Left colon (tissue), 2 donors: ENCODE results near the gene PYDC1. TPM values are rescaled to one million over a fixed set of nuclear protein-coding genes. Genes with fewer than 3 reads are reported as not detected.
A peak's percentile ranks its signal among the peaks of the same experiment; 100 is the strongest.
"Not testable (repeated sequence)": the region's sequence is repeated elsewhere in the genome, so short reads cannot be mapped to it uniquely, and the experiment has no call there.

Experiments
- ATAC-seq: fragments of 200-7000 bp; cut with Tn5 transposase; one replicate; pipeline ENCODE4 v1.9.1; 2020; ENCODE audit warnings: mild to moderate bottlenecking, moderate library complexity
- DNase-seq, 2 donors: peaks; one replicate each; pipeline ENCODE4 v3.0.0-alpha.2; 2020
- intact Hi-C, 2 donors: fragments of 100-400 bp; cut with DNase I in 1 of 2; cut with micrococcal nuclease in 1 of 2; formaldehyde crosslinking; loops; one replicate each; pipeline versions ENCODE4 v1.11.2 to v1.14.0; 2022; cut with DNase I, micrococcal nuclease
- total RNA-seq, 2 donors: library from RNA; stranded (reverse); fragmentation: NEBNext Ultra II Directional; extraction: Animal tissue kit (Norgen Biotek cat#: 25700); gene quantifications; one replicate each; pipeline ENCODE4 v1.2.1, GENCODE V29; 2021
- donor health status: DM: no; HTN: no; CAD: no.
- donor health status: DM: yes; HTN: yes; CAD: no.

The PYDC1 gene
- total RNA-seq, 2 donors from 2014 or later: not detected

DNA sequence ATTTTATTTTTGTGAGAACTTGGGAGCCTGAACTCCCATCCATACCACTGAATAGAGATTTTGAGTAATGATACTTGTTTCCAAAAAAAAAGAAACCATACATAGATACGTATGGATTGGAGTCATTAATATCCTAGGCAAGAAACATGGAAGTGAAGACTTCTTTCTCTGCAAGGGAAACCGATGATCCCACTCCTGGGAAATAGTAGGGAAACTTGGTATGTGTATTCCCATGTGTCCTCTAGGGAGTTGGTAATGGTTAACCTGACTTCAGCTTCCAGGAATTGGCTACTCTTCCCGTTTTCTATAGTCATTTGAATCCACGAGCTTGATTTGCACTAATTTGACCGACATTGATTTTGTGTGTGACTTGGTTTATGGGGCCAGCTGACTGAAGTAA lies 31.6 kb downstream of the PYDC1 start:
- no peak for DNase-seq
- no peak for ATAC-seq
- intact Hi-C loops: no loop called here

DNA sequence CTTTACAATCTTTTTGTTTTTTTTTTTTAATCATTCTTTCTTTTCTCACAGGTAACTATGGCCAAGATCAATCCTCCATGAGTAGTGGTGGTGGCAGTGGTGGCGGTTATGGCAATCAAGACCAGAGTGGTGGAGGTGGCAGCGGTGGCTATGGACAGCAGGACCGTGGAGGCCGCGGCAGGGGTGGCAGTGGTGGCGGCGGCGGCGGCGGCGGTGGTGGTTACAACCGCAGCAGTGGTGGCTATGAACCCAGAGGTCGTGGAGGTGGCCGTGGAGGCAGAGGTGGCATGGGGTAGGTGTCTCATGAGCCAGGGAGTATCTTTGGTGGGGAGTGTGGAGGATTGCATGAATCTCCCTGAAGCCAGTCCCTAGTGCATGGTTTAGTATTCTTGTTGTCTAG lies 32.0 kb downstream of the PYDC1 start:
- DNase-seq (no peak), ATAC-seq (no peak)
- intact Hi-C loops: no loop called here

DNA sequence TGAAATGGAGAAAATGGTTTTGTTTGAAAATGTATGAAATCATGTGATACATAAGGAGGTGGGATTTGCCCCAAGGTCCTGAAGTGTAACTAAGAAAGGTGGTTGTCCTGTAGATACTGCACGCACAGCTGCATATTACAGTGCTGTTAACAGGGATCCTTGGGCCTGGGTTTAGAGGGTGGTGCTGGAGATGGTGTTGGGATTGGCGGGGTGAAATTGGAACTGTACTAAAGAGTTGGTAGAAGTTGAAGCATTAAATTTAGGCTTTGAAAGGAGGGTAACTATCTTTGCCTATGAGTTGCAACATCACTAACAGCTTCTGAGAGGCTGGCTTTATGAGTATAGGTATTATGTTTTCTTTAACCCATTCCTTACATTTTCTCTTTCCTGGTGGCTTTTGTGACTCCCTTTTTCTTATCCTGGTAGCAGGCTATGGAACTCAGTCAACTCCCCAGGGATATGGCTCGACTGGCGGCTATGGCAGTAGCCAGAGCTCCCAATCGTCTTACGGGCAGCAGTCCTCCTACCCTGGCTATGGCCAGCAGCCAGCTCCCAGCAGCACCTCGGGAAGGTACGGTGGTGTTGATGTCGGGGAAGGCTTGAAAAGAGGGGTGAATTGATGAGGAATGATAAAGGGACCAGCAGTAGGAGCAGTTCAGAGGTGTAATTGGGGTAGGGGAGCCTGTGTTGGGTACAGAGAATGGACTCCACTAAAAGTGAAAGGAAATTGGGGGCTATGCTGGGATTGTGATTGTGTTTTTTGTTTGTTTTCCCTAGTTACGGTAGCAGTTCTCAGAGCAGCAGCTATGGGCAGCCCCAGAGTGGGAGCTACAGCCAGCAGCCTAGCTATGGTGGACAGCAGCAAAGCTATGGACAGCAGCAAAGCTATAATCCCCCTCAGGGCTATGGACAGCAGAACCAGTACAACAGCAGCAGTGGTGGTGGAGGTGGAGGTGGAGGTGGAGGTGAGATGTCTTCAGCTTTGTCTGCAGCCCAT lies 33.2 kb downstream of the PYDC1 start:
- DNase-seq: no peak
- intact Hi-C loops: no loop called here

DNA sequence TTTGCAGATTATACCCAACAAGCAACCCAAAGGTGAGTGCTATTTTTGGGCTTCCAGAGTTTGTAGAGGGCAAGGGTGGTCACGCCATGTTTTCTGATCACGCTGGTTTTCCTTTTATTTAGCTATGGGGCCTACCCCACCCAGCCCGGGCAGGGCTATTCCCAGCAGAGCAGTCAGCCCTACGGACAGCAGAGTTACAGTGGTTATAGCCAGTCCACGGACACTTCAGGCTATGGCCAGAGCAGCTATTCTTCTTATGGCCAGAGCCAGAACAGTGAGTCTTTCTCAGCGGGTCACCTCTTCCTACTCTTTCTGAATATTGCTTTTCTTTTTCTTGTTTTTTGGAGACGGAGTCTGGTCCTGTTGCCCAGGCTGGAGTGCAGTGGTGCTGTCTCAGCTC lies 34.5 kb downstream of the PYDC1 start:
- DNase-seq (no peak), ATAC-seq (no peak)
- intact Hi-C loops: no loop called here

More for the DNA sequence above, 33.2 kb downstream of the PYDC1 start:
- no peak for ATAC-seq

DNA sequence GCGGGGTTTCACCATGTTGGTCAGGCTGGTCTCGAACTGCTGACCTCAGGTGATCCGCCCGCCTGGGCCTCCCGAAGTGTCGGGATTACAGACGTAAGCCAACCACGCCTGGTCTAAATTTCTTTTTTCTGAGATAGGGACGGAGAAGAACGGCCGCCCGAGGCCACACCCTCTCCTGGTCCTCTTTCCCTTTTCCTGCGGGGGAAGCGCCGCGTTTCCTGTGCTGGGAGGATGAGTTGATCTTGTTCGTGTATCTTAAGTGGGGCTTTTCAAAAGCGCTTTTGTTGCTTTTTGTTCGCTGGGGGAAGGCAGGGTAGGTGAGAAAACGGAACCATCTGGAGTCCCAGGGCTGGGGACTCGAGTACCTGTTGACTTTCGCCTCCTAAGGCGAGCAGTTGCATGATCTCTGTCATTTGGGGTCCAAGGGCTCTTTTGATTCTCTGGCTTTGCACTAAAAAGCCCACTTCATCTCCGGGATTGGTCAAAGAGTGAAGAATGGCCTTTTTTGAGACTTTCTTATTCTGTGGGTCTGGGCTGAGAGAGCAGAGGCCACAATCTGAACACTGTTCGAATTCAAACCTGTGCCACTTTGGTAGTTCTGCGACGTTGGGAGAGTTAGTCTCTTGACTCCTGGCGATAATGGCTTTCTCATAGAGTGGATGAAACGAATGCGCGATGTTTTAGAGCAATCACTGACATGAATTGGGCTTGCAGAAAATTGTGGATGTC lies 35.7 kb downstream of the PYDC1 start:
- peak; percentile 13 for ATAC-seq
- intact Hi-C loops: no loop called here
- DNase-seq: peak in 1 of 2 donors; percentile 57

DNA sequence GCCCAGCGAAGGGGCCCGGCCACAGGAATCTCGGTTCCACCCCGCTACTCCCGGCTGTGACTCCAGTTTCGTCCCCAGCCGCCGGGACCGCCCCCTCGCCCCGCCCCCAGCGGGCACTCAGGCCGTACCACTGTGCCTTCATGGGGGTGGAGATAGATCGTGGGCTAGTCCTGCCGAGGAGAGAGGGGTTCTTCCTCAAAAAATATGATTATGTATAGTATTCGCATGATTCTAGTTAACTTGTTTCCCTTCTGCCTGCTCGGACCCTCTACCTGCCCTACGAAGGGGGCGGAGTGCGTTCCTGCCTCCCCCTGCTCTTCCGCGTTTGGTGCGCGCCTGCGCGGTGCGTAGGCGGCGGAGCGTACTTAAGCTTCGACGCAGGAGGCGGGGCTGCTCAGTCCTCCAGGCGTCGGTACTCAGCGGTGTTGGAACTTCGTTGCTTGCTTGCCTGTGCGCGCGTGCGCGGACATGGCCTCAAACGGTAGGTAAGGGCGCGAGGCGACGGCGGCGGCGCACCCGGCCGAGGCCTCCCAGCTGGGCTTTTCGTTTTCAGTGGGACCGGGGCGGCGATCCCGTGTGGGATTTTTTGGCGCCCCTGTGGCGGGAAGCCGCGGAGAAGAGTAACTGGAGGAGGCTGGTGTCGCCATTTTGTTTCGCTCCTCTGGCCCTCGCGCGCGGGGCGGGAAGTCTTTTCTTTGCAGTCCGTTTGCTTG lies 37.0 kb downstream of the PYDC1 start, which contains the start of gene FUS:
FUS (plus strand) TSS at position 393 of the 713 bp plus-strand sequence; CDS start at position 469, 76 bp downstream.
- DNase-seq: peak; percentile 88 to 95
- intact Hi-C loops: no loop called here
- peak; percentile 85 for ATAC-seq

DNA sequence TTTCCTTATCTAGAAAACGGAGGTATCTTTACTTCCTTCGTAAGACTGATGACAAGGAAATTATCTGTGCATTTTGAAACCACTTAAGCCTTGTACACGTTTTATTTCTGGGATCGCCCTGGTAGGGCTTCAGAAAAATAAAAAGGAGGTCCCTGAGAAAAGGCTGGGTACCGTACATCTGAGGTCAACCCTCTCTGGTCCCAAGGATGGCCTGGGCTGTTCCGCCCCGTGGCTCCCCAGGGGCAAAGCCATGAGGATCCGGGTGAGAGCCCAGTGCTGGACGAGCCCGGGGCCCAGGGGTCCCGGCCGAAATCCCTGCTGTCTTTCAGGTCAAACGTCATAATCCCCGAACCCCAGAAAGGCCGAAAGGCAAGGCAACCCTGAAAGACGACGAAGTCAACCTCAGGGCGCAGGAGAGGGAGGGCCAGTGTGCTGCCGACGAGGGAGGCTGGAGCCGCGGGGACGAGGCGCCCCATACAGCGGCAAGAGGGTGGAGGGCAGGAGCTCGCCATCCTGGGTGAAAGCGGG lies 37.7 kb downstream of the PYDC1 start:
- intact Hi-C loops: no loop called here
- peak; percentile 9 for ATAC-seq
- no peak for DNase-seq

DNA sequence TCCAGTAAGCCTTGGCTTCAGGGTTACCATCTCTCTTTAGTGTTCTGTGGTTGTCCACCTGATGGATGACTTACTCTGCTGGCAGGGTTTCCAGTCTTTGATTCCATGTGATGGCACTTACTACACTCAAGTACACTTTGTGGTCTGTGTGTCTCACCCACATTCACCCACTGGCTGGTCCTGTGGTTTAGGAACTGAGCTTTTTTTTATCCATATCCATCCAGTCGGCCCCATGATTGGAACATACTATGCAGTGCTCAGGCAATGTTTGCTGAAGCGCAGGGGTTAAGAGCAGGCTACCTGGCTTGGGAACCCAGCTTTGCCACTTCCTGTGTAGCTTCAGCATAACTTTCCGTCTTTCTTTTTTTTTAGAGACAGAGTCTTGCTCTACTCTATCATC lies 39.8 kb downstream of the PYDC1 start:
- DNase-seq (no peak), ATAC-seq (no peak)
- intact Hi-C loops: no loop called here

DNA sequence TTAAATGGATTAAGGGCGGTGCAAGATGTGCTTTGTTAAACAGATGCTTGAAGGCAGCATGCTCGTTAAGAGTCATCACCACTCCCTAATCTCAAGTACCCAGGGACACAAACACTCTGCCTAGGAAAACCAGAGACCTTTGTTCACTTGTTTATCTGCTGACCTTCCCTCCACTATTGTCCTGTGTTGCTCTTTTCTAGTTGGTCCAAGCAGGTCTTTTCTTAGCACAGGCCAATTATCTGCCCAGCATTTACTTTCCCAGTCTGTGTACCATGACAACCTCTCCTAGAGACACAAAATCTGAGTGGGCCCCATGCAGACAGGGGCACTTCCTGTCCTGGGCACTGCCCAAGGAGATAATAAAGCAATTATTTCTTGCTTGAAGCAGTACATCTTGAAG lies 46.9 kb downstream of the PYDC1 start:
- DNase-seq, intact Hi-C loops: not testable (repeated sequence)
- peak; percentile 29 for ATAC-seq

DNA sequence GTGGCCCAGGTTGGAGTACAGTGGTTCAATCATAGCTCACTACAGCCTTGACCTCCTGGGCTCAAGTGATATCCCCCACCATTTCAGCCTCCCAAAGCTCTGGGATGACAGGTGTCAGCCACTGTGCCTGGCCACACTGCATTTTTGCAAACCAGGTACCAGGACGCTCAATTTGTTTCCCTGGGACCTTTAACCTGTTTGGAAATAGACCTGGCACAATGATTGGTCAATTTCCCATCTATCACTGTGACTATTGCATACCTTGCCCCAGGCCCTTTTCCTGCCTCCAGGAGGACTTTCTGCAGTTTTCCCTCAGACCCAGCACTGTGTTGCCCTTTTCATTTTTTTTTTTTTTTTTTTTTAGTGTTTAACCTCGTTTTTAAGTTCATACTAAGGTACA lies 48.1 kb downstream of the PYDC1 start:
- DNase-seq (no peak), ATAC-seq (no peak)
- intact Hi-C loops: no loop called here

DNA sequence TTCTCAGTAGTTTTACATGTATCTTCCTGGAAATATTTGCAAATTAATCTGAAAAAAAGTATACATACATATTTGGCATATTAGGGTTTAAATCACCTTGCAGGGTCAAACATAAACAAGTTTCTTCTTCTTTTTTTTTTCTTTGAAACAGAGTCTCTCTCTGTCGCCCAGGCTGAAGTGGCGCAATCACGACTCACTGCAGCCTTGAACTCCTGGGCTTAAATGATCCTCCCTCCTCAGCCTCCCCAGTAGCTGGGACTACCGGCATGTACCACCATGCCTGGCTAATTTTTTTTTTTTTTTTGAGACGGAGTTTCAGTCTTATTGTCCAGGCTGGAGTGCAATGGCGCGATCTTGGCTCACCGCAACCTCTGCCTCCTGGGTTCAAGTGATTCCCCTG lies 49.6 kb downstream of the PYDC1 start:
- ATAC-seq (no peak), DNase-seq (no peak)
- intact Hi-C loops: no loop called here

Other genes with a start within 250 kb of the PYDC1 start
- 10 to 100 TPM; 16.9 to 27.2 TPM for gene HSD3B7, start 231.9 kb downstream of the PYDC1 start, total RNA-seq
- under 1 TPM; 0.75 to 0.79 TPM for gene STX1B, start 206.5 kb downstream of the PYDC1 start, total RNA-seq
- 10 to 100 TPM; 66.9 to 83.3 TPM for gene STX4, start 183.6 kb downstream of the PYDC1 start, total RNA-seq
- gene ZNF668, start 142.9 kb downstream of the PYDC1 start, total RNA-seq: 10 to 100 TPM in 1 of 2 donors, 1 to 10 TPM in 1; 6.9 to 10.9 TPM
- 10 to 100 TPM; 15.3 to 17.3 TPM for gene ZNF646, start 142.7 kb downstream of the PYDC1 start, total RNA-seq
- gene PRSS53, start 128.2 kb downstream of the PYDC1 start, total RNA-seq: 1 to 10 TPM in 1 of 2 donors, under 1 TPM in 1; 0.61 to 1.1 TPM
- gene VKORC1, start 122.3 kb downstream of the PYDC1 start, total RNA-seq: 10 to 100 TPM; 28.7 to 40.5 TPM
- 10 to 100 TPM; 34.6 to 36.3 TPM for gene BCKDK, start 108.7 kb downstream of the PYDC1 start, total RNA-seq
- 10 to 100 TPM; 61.6 to 76.0 TPM for gene KAT8, start 99.5 kb downstream of the PYDC1 start, total RNA-seq
- 100 to 1,000 TPM; 409 to 428 TPM for gene PRSS8, start 81.4 kb downstream of the PYDC1 start, total RNA-seq
- gene PRSS36, start 67.1 kb downstream of the PYDC1 start, total RNA-seq: 1 to 10 TPM; 8.1 to 9.7 TPM
- 100 to 1,000 TPM; 158 to 173 TPM for gene FUS, start 37.0 kb downstream of the PYDC1 start, total RNA-seq
- 10 to 100 TPM; 83.0 to 93.8 TPM for gene PYCARD, start 14.4 kb downstream of the PYDC1 start, total RNA-seq
- gene TRIM72, start 3.0 kb downstream of the PYDC1 start, total RNA-seq: not detected
- gene ITGAM, start 42.8 kb upstream of the PYDC1 start, total RNA-seq: 1 to 10 TPM; 2.6 to 6.9 TPM
- gene ITGAX, start 138.0 kb upstream of the PYDC1 start, total RNA-seq: 1 to 10 TPM; 1.6 to 3.8 TPM
- gene ITGAD, start 176.2 kb upstream of the PYDC1 start, total RNA-seq: under 1 TPM in 1 of 2 donors, not detected in 1; 0.11 TPM
- not detected for gene COX6A2, start 211.2 kb upstream of the PYDC1 start, total RNA-seq
- gene ZNF843, start 225.7 kb upstream of the PYDC1 start, total RNA-seq: under 1 TPM; 0.31 to 0.39 TPM
- 1 to 10 TPM; 7.0 to 8.5 TPM for gene ARMC5, start 242.4 kb upstream of the PYDC1 start, total RNA-seq